OCI-LY1 (cell line): ENCODE measurements around the gene IL12RB1.

ENCODE experiments used
- H2AFZ ChIP-seq: fragments of 200-600 bp; sonication (generic), shearing (Covaris generic); 2 replicates; pipeline ENCODE4 v1.6.0; 2014; ENCODE audit warnings: antibody characterized with exemption, mild to moderate bottlenecking, low read length
- H3F3A ChIP-seq: fragments of 200-600 bp; sonication (generic), shearing (Covaris generic); 2 replicates; pipeline ENCODE4 v1.6.0; 2014; ENCODE audit warnings: mild to moderate bottlenecking, antibody characterized with exemption, low read length, moderate library complexity; ENCODE audit not compliant: insufficient read depth
- H3K27ac ChIP-seq: fragments of 200-600 bp; sonication (generic); 2 replicates; pipeline ENCODE4 v1.5.1; 2014; ENCODE audit warnings: low read length, mixed run types, mild to moderate bottlenecking, low read depth; ENCODE audit not compliant: poor library complexity, severe bottlenecking
- H3K27me3 ChIP-seq: fragments of 200-600 bp; sonication (generic); 2 replicates; pipeline ENCODE4 v1.6.0; 2014; ENCODE audit warnings: antibody characterized with exemption, mild to moderate bottlenecking, low read length, moderate library complexity; ENCODE audit not compliant: insufficient read depth
- H3K36me3 ChIP-seq: fragments of 200-600 bp; sonication (generic); 2 replicates; pipeline ENCODE4 v1.6.1; 2014; ENCODE audit warnings: mild to moderate bottlenecking, antibody characterized with exemption, low read length, moderate library complexity, mixed read lengths; ENCODE audit not compliant: insufficient read depth
- H3K4me1 ChIP-seq: fragments of 200-600 bp; sonication (generic); 2 replicates; pipeline ENCODE4 v1.5.1; 2014; ENCODE audit warnings: mild to moderate bottlenecking, low read length, moderate library complexity; ENCODE audit not compliant: insufficient read depth, severe bottlenecking
- H3K4me2 ChIP-seq: fragments of 200-600 bp; sonication (generic), shearing (Covaris generic); 2 replicates; pipeline ENCODE4 v1.6.1; 2014; ENCODE audit warnings: low read length
- H3K4me3 ChIP-seq: fragments of 200-600 bp; sonication (generic); 2 replicates; pipeline ENCODE4 v1.5.1; 2014; ENCODE audit warnings: low read length, low read depth, mild to moderate bottlenecking, mixed read lengths; ENCODE audit not compliant: poor library complexity, severe bottlenecking
- H3K79me2 ChIP-seq: fragments of 200-600 bp; shearing (Covaris generic); 2 replicates; pipeline ENCODE4 v1.6.1; 2016; ENCODE audit warnings: mixed run types, low read length, mixed read lengths; ENCODE audit not compliant: insufficient read depth
- H3K9ac ChIP-seq: fragments of 200-600 bp; sonication (generic), shearing (Covaris generic); 2 replicates; pipeline ENCODE4 v1.6.1; 2014; ENCODE audit warnings: mild to moderate bottlenecking, low read length, mixed read lengths
- H3K9me2 ChIP-seq: fragments of 200-600 bp; sonication (generic), shearing (Covaris generic); 2 replicates; pipeline ENCODE4 v1.6.1; 2014; ENCODE audit warnings: low read depth, mild to moderate bottlenecking, low read length, mixed read lengths
- H3K9me3 ChIP-seq: fragments of 200-600 bp; shearing (Covaris generic); 2 replicates; pipeline ENCODE4 v1.6.1; 2014; ENCODE audit warnings: low read length, mixed read lengths
- H4K20me1 ChIP-seq: fragments of 200-600 bp; sonication (generic), shearing (Covaris generic); 2 replicates; pipeline ENCODE4 v1.6.0; 2016; ENCODE audit warnings: mild to moderate bottlenecking, low read length; ENCODE audit not compliant: insufficient read depth
- CTCF ChIP-seq: fragments of 200-600 bp; sonication (generic), shearing (Covaris generic); IDR thresholded peaks from 2 replicates; pipeline ENCODE4 v1.5.1; 2017; ENCODE audit warnings: mild to moderate bottlenecking, antibody characterized with exemption, low read length, moderate library complexity, mixed read lengths
- EZH2 ChIP-seq: fragments of 200-600 bp; sonication (generic), shearing (Covaris generic); IDR thresholded peaks from 2 replicates; pipeline ENCODE4 v1.8.0; 2017; ENCODE audit warnings: borderline replicate concordance, mixed run types, mild to moderate bottlenecking, antibody characterized with exemption, low read length, moderate library complexity, mixed read lengths

IL12RB1 gene

GRCh38 chr19:18101268-18101667 is 14.5 kb upstream of the IL12RB1 start:
- TF ChIP-seq CTCF (no peak), EZH2 (no peak)
- Histone ChIP-seq H3K4me1 (peaks cover 58% of the 10 kb centered on the region), H3K9ac (no peak overlapping the region), H3K27me3 (no peaks in the 10 kb centered on the region), H3K4me3 (no peak overlapping the region), H4K20me1 (no peaks in the 10 kb centered on the region), H3K4me2 (no peak overlapping the region), H3K9me3 (no peaks in the 10 kb centered on the region), H3K27ac (peak overlapping the region; percentile 87), H3K79me2 (no peaks in the 10 kb centered on the region), H3K9me2 (no peaks in the 10 kb centered on the region), H3F3A (no peaks in the 10 kb centered on the region), H2AFZ (no peak overlapping the region), H3K36me3 (0 out of 2 replicates have a peak, but pooled peaks cover 4% of the 10 kb centered on the region)

- Histone ChIP-seq H2AFZ (no peak overlapping the region), H3K9me3 (no peaks in the 10 kb centered on the region), H4K20me1 (no peaks in the 10 kb centered on the region), H3K79me2 (no peaks in the 10 kb centered on the region), H3K9ac (no peak overlapping the region), H3K36me3 (0 out of 2 replicates have a peak, but pooled peaks cover 4% of the 10 kb centered on the region), H3K9me2 (no peaks in the 10 kb centered on the region), H3F3A (no peaks in the 10 kb centered on the region), H3K27me3 (no peaks in the 10 kb centered on the region), H3K27ac (peak overlapping the region; percentile 87), H3K4me3 (no peak overlapping the region), H3K4me1 (peaks cover 60% of the 10 kb centered on the region), H3K4me2 (no peak overlapping the region)
- TF ChIP-seq CTCF = no peak
- no peak for TF ChIP-seq EZH2
These were observed 14.0 kb upstream of the IL12RB1 start for GRCh38 chr19:18100710-18101109.

GRCh38 chr19:18099623-18099995 is 12.9 kb upstream of the IL12RB1 start:
- H3K27ac ChIP-seq = peak overlapping the region; percentile 87
- H3K4me3 ChIP-seq = peak overlapping the region; percentile 85

More at GRCh38 chr19:18099623-18099995, 12.9 kb upstream of the IL12RB1 start:
- Histone ChIP-seq H3K36me3 (0 out of 2 replicates have a peak, but pooled peaks cover 4% of the 10 kb centered on the region), H4K20me1 (no peaks in the 10 kb centered on the region), H3K9me3 (no peaks in the 10 kb centered on the region), H3K79me2 (no peaks in the 10 kb centered on the region), H3K9ac (peak overlapping the region; percentile 64), H3K4me1 (peaks cover 54% of the 10 kb centered on the region), H3K4me2 (peak overlapping the region; percentile 85), H3K27me3 (no peaks in the 10 kb centered on the region), H3K9me2 (no peaks in the 10 kb centered on the region), H3F3A (no peaks in the 10 kb centered on the region), H2AFZ (no peak overlapping the region)
- TF ChIP-seq EZH2 (no peak), CTCF (no peak)
